Glutamatergic neuron (in vitro differentiated cells): ENCODE data around the gene FARS2. TPM values are rescaled to one million over a fixed set of nuclear protein-coding genes. Genes with fewer than 3 reads are reported as not detected.

Experiments
- DNase-seq: peaks from one replicate; pipeline ENCODE4 v3.0.0; 2022
- H3K27ac Mint-ChIP-seq: one replicate; pipeline ENCODE4 v1.8.0; 2020; ENCODE audit warnings: mild to moderate bottlenecking, mixed read lengths, inconsistent platforms; ENCODE audit not compliant: unreplicated experiment
- H3K27me3 Mint-ChIP-seq: one replicate; pipeline ENCODE4 v1.8.0; 2020; ENCODE audit warnings: mild to moderate bottlenecking, moderate library complexity, mixed read lengths, inconsistent platforms; ENCODE audit not compliant: unreplicated experiment
- H3K36me3 Mint-ChIP-seq: one replicate; pipeline ENCODE4 v1.8.0; 2020; ENCODE audit warnings: mild to moderate bottlenecking, mixed read lengths, inconsistent platforms; ENCODE audit not compliant: unreplicated experiment
- H3K4me1 Mint-ChIP-seq: one replicate; pipeline ENCODE4 v1.8.0; 2020; ENCODE audit warnings: mild to moderate bottlenecking, low read depth, mixed read lengths, inconsistent platforms; ENCODE audit not compliant: unreplicated experiment
- H3K4me3 Mint-ChIP-seq: one replicate; pipeline ENCODE4 v1.8.0; 2020; ENCODE audit warnings: mild to moderate bottlenecking, mixed read lengths, inconsistent platforms; ENCODE audit not compliant: unreplicated experiment
- H3K9me3 Mint-ChIP-seq: one replicate; pipeline ENCODE4 v1.8.0; 2020; ENCODE audit warnings: mild to moderate bottlenecking, moderate library complexity, mixed read lengths, inconsistent platforms; ENCODE audit not compliant: unreplicated experiment
- CTCF ChIP-seq: fragments of 200-600 bp; sonication (generic); IDR thresholded peaks from one replicate; pipeline ENCODE4 v1.5.0; 2021; ENCODE audit not compliant: partially characterized antibody, unreplicated experiment
- total RNA-seq: library from RNA; stranded (reverse); fragmentation: NEBNext Ultra II Directional; extraction: Animal tissue kit (Norgen Biotek cat#: 25700); gene quantifications from one replicate; pipeline ENCODE4 v1.2.1, GENCODE V29; 2021; ENCODE audit not compliant: unreplicated experiment

The FARS2 gene
- total RNA-seq, 1 donor from 2014 or later = 14.2 TPM

GRCh38 chr6:5707281-5708045 lies 446.1 kb downstream of the FARS2 start:
- peaks cover 2% of the 10 kb centered on the region for H3K9me3 Mint-ChIP-seq
- peaks cover 2% of the 10 kb centered on the region for H3K27me3 Mint-ChIP-seq
- H3K27ac Mint-ChIP-seq = no peak overlapping the region
- DNase-seq = no peak
- H3K36me3 Mint-ChIP-seq = no peaks in the 10 kb centered on the region
- H3K4me1 Mint-ChIP-seq = no peaks in the 10 kb centered on the region
- no peak for TF ChIP-seq CTCF
- H3K4me3 Mint-ChIP-seq = no peak overlapping the region

GRCh38 chr6:5710516-5710915 lies 449.2 kb downstream of the FARS2 start:
- peaks cover 2% of the 10 kb centered on the region for H3K27me3 Mint-ChIP-seq
- TF ChIP-seq CTCF = no peak
- H3K4me1 Mint-ChIP-seq = no peaks in the 10 kb centered on the region
- H3K36me3 Mint-ChIP-seq = no peaks in the 10 kb centered on the region
- DNase-seq = no peak
- peaks cover 2% of the 10 kb centered on the region for H3K9me3 Mint-ChIP-seq
- H3K27ac Mint-ChIP-seq = no peak overlapping the region
- no peak overlapping the region for H3K4me3 Mint-ChIP-seq

- Mint-ChIP-seq H3K4me1 (no peaks in the 10 kb centered on the region), H3K27ac (no peak overlapping the region), H3K27me3 (peaks cover 2% of the 10 kb centered on the region), H3K4me3 (no peak overlapping the region), H3K9me3 (peaks cover 2% of the 10 kb centered on the region), H3K36me3 (no peaks in the 10 kb centered on the region)
- DNase-seq = no peak
- TF ChIP-seq CTCF = no peak
Measured at GRCh38 chr6:5710936-5711335, 449.6 kb downstream of the FARS2 start.

- no peaks in the 10 kb centered on the region for H3K27me3 Mint-ChIP-seq
- H3K4me1 Mint-ChIP-seq = no peaks in the 10 kb centered on the region
- no peak overlapping the region for H3K4me3 Mint-ChIP-seq
- peaks cover 3% of the 10 kb centered on the region for H3K9me3 Mint-ChIP-seq
- TF ChIP-seq CTCF = no peak
- no peak for DNase-seq
- H3K27ac Mint-ChIP-seq = no peak overlapping the region
- peaks cover 12% of the 10 kb centered on the region for H3K36me3 Mint-ChIP-seq
Measured at GRCh38 chr6:5712349-5713215, 451.3 kb downstream of the FARS2 start.

GRCh38 chr6:5713519-5713918 lies 452.2 kb downstream of the FARS2 start:
- H3K27me3 Mint-ChIP-seq = no peaks in the 10 kb centered on the region
- no peak for TF ChIP-seq CTCF
- H3K9me3 Mint-ChIP-seq = peaks cover 3% of the 10 kb centered on the region
- no peak for DNase-seq
- H3K36me3 Mint-ChIP-seq = peaks cover 12% of the 10 kb centered on the region
- H3K27ac Mint-ChIP-seq = no peak overlapping the region
- H3K4me1 Mint-ChIP-seq = no peaks in the 10 kb centered on the region
- no peak overlapping the region for H3K4me3 Mint-ChIP-seq
